K562 (cell line): ENCODE results near the gene RANGAP1. TPM values are rescaled to one million over a fixed set of nuclear protein-coding genes. Genes with fewer than 3 reads are reported as not detected.

ENCODE experiments used
- ATAC-seq: fragments of 200-7000 bp; cut with Tn5 transposase; 3 replicates; pipeline ENCODE4 v1.9.1; 2020; ENCODE audit warnings: moderate library complexity
- BruUV-seq: library from RNA; stranded (reverse); fragments of 400-500 nt; replicated peaks from 2 replicates; lab custom pipeline; 2021; lab: Mats Ljungman, UMichigan
- CTCF ChIA-PET: fragments of 300-600 bp; formaldehyde crosslinking; extraction: SDS; loops from one replicate; lab custom pipeline; 2021; ENCODE audit warnings: low intra/inter-chr PET ratio; lab: Yijun Ruan, JAX
- POLR2A ChIA-PET: fragments of 300-600, 350-650 bp; sonication (Branson Sonifier 250); formaldehyde crosslinking; extraction: SDS; loops from one replicate; lab custom pipeline; 2021; ENCODE audit warnings: antibody characterized with exemption, inconsistent platforms; lab: Yijun Ruan, JAX
- DNase-seq, 4 experiments: peaks; one replicate each; pipeline versions ENCODE4 v3.0.0 to v3.0.0-alpha.2; 2011 to 2018; ENCODE audit warnings: low spot score in 3 of 4, mixed read lengths in 3 of 4; ENCODE audit errors: extremely low read depth in 1 of 4
- FAIRE-seq: peaks from 2 replicates; lab custom pipeline; 2011; peaks lifted over from hg19 to GRCh38; lab: Jason Lieb, UNC
- H2AFZ ChIP-seq: 2 replicates; pipeline ENCODE4 v1.6.0; 2011; ENCODE audit warnings: low read depth, low read length, control low read depth, inconsistent platforms
- H3K27ac ChIP-seq: fragments of 200-600 bp; 3 replicates; pipeline ENCODE4 v1.8.0; 2011; ENCODE audit warnings: low read depth, mild to moderate bottlenecking, control low read depth, inconsistent platforms, low read length, moderate library complexity, mixed read lengths; ENCODE audit errors: extremely low read depth
- H3K27me3 ChIP-seq, 2 experiments: fragments of 300-600 bp in 1 of 2; 2 replicates in 1 of 2; 3 replicates in 1 of 2; pipeline versions ENCODE4 v1.6.0 to v1.8.0; 2011; ENCODE audit warnings: inconsistent platforms in 2 of 2, low read length in 2 of 2, mild to moderate bottlenecking in 1 of 2, mixed read lengths in 1 of 2, moderate library complexity in 1 of 2; ENCODE audit not compliant: control insufficient read depth in 2 of 2, insufficient read depth in 2 of 2
- H3K36me3 ChIP-seq: fragments of 300-600 bp; 3 replicates; pipeline ENCODE4 v1.8.0; 2011; ENCODE audit warnings: mild to moderate bottlenecking, low read length, inconsistent platforms; ENCODE audit not compliant: control insufficient read depth, insufficient read depth
- H3K4me1 ChIP-seq, 2 experiments: fragments of 200-600 bp in 1 of 2; replicated peaks in 1 of 2; 2 replicates in 1 of 2; 3 replicates in 1 of 2; pipeline versions ENCODE4 v1.5.1 to v1.8.0; 2011; ENCODE audit warnings: inconsistent platforms in 2 of 2, low read length in 2 of 2, mild to moderate bottlenecking in 1 of 2, mixed read lengths in 1 of 2, moderate library complexity in 1 of 2; ENCODE audit not compliant: control insufficient read depth in 2 of 2, insufficient read depth in 2 of 2
- H3K4me2 ChIP-seq: 2 replicates; pipeline ENCODE4 v1.6.1; 2011; ENCODE audit warnings: low read length, control low read depth, inconsistent platforms, mixed read lengths; ENCODE audit not compliant: insufficient read depth
- H3K4me3 ChIP-seq: fragments of 200-600 bp; sonication (generic), shearing (Covaris generic); 2 replicates; pipeline ENCODE4 v1.5.1; 2016; ENCODE audit warnings: control low read depth, inconsistent platforms
- H3K79me2 ChIP-seq: fragments of 200-600 bp; 3 replicates; pipeline ENCODE4 v1.8.0; 2011; ENCODE audit warnings: low read length, inconsistent platforms; ENCODE audit not compliant: control insufficient read depth, insufficient read depth
- H3K9ac ChIP-seq, 2 experiments: 2 replicates each; pipeline versions ENCODE4 v1.6.0 to v1.6.1; 2011; ENCODE audit warnings: low read depth in 2 of 2, low read length in 2 of 2, control low read depth in 1 of 2, inconsistent platforms in 1 of 2, mild to moderate bottlenecking in 1 of 2, mixed read lengths in 1 of 2; ENCODE audit not compliant: insufficient read depth in 1 of 2
- H3K9me1 ChIP-seq: one replicate; pipeline ENCODE4 v1.6.0; 2011; ENCODE audit warnings: inconsistent platforms, mild to moderate bottlenecking, low read length, moderate library complexity; ENCODE audit not compliant: control insufficient read depth, insufficient read depth
- H3K9me3 ChIP-seq: replicated peaks from 2 replicates; pipeline ENCODE4 v1.5.1; 2011; ENCODE audit warnings: low read depth, low read length, inconsistent platforms; ENCODE audit not compliant: control insufficient read depth, insufficient read depth
- H4K20me1 ChIP-seq: replicated peaks from 2 replicates; pipeline ENCODE4 v1.6.1; 2011; ENCODE audit warnings: low read length, inconsistent platforms, mixed read lengths; ENCODE audit not compliant: control insufficient read depth, insufficient read depth
- CBFB ChIP-seq: sonication (generic); formaldehyde crosslinking; IDR thresholded peaks from 2 replicates; pipeline ENCODE4 v1.4.0; 2020; ENCODE audit warnings: mild to moderate bottlenecking, missing genetic modification reagents
- CREB3 ChIP-seq: fragments of 450-650 bp; conservative IDR thresholded peaks from 2 replicates; pipeline ENCODE4 v1.6.1; 2016; ENCODE audit warnings: missing genetic modification characterization, low read depth, mild to moderate bottlenecking, missing compliant biosample characterization, moderate library complexity
- ZNF41 ChIP-seq: fragments of 250-450 bp; sonication (Bioruptor Pico); conservative IDR thresholded peaks from 2 replicates; pipeline ENCODE4 v1.4.0; 2020; ENCODE audit warnings: mild to moderate bottlenecking
- WGBS: fragments of 100-300 bp; shearing (Covaris generic); methylation state at CpG from one replicate; pipeline ENCODE4 v1.1.6; 2016; ENCODE audit warnings: low coverage, mixed read lengths; ENCODE audit not compliant: insufficient coverage; ENCODE audit errors: missing lambda C conversion rate; 5-methylcytosine and 5-hydroxymethylcytosine counted together
- in situ Hi-C: fragments of 300-500 bp; cut with MboI; formaldehyde crosslinking; loops from 4 replicates; pipeline ENCODE4 v1.15.0; 2018; ENCODE audit warnings: inconsistent platforms, mixed read lengths
- intact Hi-C: fragments of 100-400 bp; cut with micrococcal nuclease; formaldehyde crosslinking; loops from 2 replicates; pipeline ENCODE4 v1.14.2; 2022
- polyA plus RNA-seq, 8 experiments: library from polyadenylated mRNA; depleted of rRNA in 4 of 8; stranded (reverse) in 5 of 8; unstranded in 3 of 8; fragments of >200 nt; fragmentation: Nextera tagmentation in 2 of 8; fragmentation: Illumina TruSeq in 1 of 8; extraction: Ambion mirVana in 2 of 8; extraction: Trizol in 1 of 8; gene quantifications; 2 replicates each; pipeline versions ENCODE4 v1.2.1 to v1.2.3, GENCODE V29; 2011 to 2014; ENCODE audit warnings: inconsistent platforms in 1 of 8, missing spikeins in 1 of 8
- total RNA-seq, 7 experiments: library from RNA; depleted of rRNA in 6 of 7; stranded (reverse); fragments of >200 nt in 6 of 7; fragmentation: Illumina TruSeq in 2 of 7; extraction: Trizol in 2 of 7; gene quantifications; 2 replicates each; pipeline versions ENCODE4 v1.2.1 to v1.2.3, GENCODE V29; 2011 to 2021; ENCODE audit warnings: low replicate concordance in 1 of 7

RANGAP1 gene
- total and polyA plus RNA-seq, 9 of the 15 experiments (the other 6 are each of a cell fraction or from before 2014, with no cell fraction given) = 2.1 to 104 (median 50.6) TPM

- Histone ChIP-seq H3K9me3 (no peaks in the 10 kb centered on the region), H3K27ac (no peak overlapping the region), H3K9me1 (no peaks in the 10 kb centered on the region), H3K79me2 (peaks cover 19% of the 10 kb centered on the region), H2AFZ (no peak overlapping the region), H3K36me3 (peaks cover 16% of the 10 kb centered on the region; the same call in 2 of the 3 replicates), H4K20me1 (no peaks in the 10 kb centered on the region), H3K4me2 (no peak overlapping the region), H3K9ac (no peak overlapping the region), H3K27me3 (no peaks in the 10 kb centered on the region), H3K4me3 (no peak overlapping the region), H3K4me1 (peaks cover 2 to 6% of the 10 kb centered on the region in 2 experiments; a peak in 1 of 5 replicates)
- FAIRE-seq = no peak
- in situ Hi-C loops (no loop called here), intact Hi-C loops (no loop called here)
- no peak for ATAC-seq
- TF ChIP-seq CREB3 (tag) (no peak), CBFB (no peak), ZNF41 (no peak)
- ChIA-PET CTCF (no interaction called here), POLR2A (interaction anchor here (0.6 to 0.7 kb wide), 2 partner anchors 15 to 64 kb away, joined by 3 read pairs; no protein-coding TSS in a partner anchor)
- BruUV-seq = TSS peak; percentile 38
- 85% methylated on average over 6 of the region's 9 CpGs for WGBS
- DNase-seq = no peak
Measured at GRCh38 chr22:41206719-41207118, 79.3 kb downstream of the RANGAP1 start.
